ENCODE measurements around the gene KIRREL3.

GRCh38 chr11:126416542-126417090, 584.0 kb downstream of the KIRREL3 start:
- TF ChIP-seq CTCF (IDR thresholded peaks at IDR 0.05) (no peak), USF2 (IDR thresholded peaks at IDR 0.05; ENCODE audit: borderline replicate concordance, low read depth, low read length) (no peak)

Measured in SK-N-SH (cell line).